GM18502 (cell line): Measurements from ENCODE around the gene TSPAN18.

Experiments
- ATAC-seq: cut with Tn5 transposase; IDR thresholded peaks from one replicate; pipeline ENCODE4 v1.9.1; 2021; ENCODE audit warnings: mild to moderate bottlenecking; ENCODE audit not compliant: unreplicated experiment, poor library complexity

The TSPAN18 gene

GRCh38 chr11:44709966-44710365, 16.8 kb upstream of the TSPAN18 start:
- no peak for ATAC-seq

GRCh38 chr11:44711113-44711786, 15.5 kb upstream of the TSPAN18 start:
- ATAC-seq: no peak

- ATAC-seq: no peak
Measured at GRCh38 chr11:44711787-44712608, 14.8 kb upstream of the TSPAN18 start.

- no peak for ATAC-seq
Measured at GRCh38 chr11:44713022-44713421, 13.7 kb upstream of the TSPAN18 start.

- ATAC-seq: no peak
Measured at GRCh38 chr11:44716256-44716655, 10.5 kb upstream of the TSPAN18 start.

- ATAC-seq: no peak
Measured at GRCh38 chr11:44718057-44718456, 8.7 kb upstream of the TSPAN18 start.

GRCh38 chr11:44718612-44719390, 8.0 kb upstream of the TSPAN18 start:
- no peak for ATAC-seq

- ATAC-seq: no peak
Measured at GRCh38 chr11:44725016-44725685, 1.6 kb upstream of the TSPAN18 start.

- ATAC-seq: peak; percentile 6
Measured at GRCh38 chr11:44725757-44726282, 942 bp upstream of the TSPAN18 start.

- no peak for ATAC-seq
Measured at GRCh38 chr11:44727114-44727372, 281 bp downstream of the TSPAN18 start.

GRCh38 chr11:44727373-44728287, 868 bp downstream of the TSPAN18 start:
- ATAC-seq: peak; percentile 54

GRCh38 chr11:44728491-44728910, 1.7 kb downstream of the TSPAN18 start:
- no peak for ATAC-seq

GRCh38 chr11:44729063-44729462, 2.3 kb downstream of the TSPAN18 start:
- no peak for ATAC-seq

GRCh38 chr11:44729713-44730112, 3.0 kb downstream of the TSPAN18 start:
- no peak for ATAC-seq

GRCh38 chr11:44730775-44731174, 4.0 kb downstream of the TSPAN18 start:
- ATAC-seq: no peak

GRCh38 chr11:44731685-44732430, 5.1 kb downstream of the TSPAN18 start:
- ATAC-seq: no peak

GRCh38 chr11:44732564-44732963, 5.8 kb downstream of the TSPAN18 start:
- no peak for ATAC-seq

GRCh38 chr11:44733877-44734276, 7.1 kb downstream of the TSPAN18 start:
- no peak for ATAC-seq
